K562 (cell line): ENCODE measurements around the gene HMBS. TPM values are rescaled to one million over a fixed set of nuclear protein-coding genes. Genes with fewer than 3 reads are reported as not detected.

ENCODE experiments used
- CHD1 ChIP-seq: fragments of 200-600 bp; sonication (generic); IDR thresholded peaks from one replicate; pipeline ENCODE4 v1.6.1; 2012; ENCODE audit warnings: mild to moderate bottlenecking, moderate library complexity, low read length, inconsistent platforms
- CREM ChIP-seq: IDR thresholded peaks from 2 replicates; pipeline ENCODE4 v1.6.1; 2014; ENCODE audit warnings: antibody characterized with exemption, low read depth
- FUS ChIP-seq: fragments of 200-400 bp; formaldehyde crosslinking; optimal IDR thresholded peaks from 2 replicates; pipeline ENCODE3; 2017; ENCODE audit warnings: low read depth, low read length
- GTF2B ChIP-seq: IDR thresholded peaks from 2 replicates; pipeline ENCODE4 v1.6.1; 2011; ENCODE audit not compliant: insufficient read length; ENCODE audit errors: extremely low read depth
- POLR3G ChIP-seq: IDR thresholded peaks from 2 replicates; pipeline ENCODE4 v1.6.1; 2011; ENCODE audit not compliant: insufficient read length, insufficient replicate concordance; ENCODE audit errors: extremely low read depth
- RBM25 ChIP-seq: fragments of 200-400 bp; formaldehyde crosslinking; IDR thresholded peaks from 2 replicates; pipeline ENCODE4 v1.6.1; 2018; ENCODE audit warnings: low read length, low read depth, moderate library complexity; ENCODE audit not compliant: severe bottlenecking
- RBM39 ChIP-seq: fragments of 200-400 bp; formaldehyde crosslinking; optimal IDR thresholded peaks from 2 replicates; pipeline ENCODE3; 2018; ENCODE audit warnings: low read depth, low read length
- RFX5 ChIP-seq: IDR thresholded peaks from 2 replicates; pipeline ENCODE4 v1.6.1; 2011; ENCODE audit warnings: low read depth, mild to moderate bottlenecking, improper control_type of control experiment, low read length
- SMARCE1 ChIP-seq: fragments of 450-650 bp; IDR thresholded peaks from 2 replicates; pipeline ENCODE4 v1.7.1; 2016; ENCODE audit warnings: mild to moderate bottlenecking
- XRCC5 ChIP-seq: fragments of 200-400 bp; formaldehyde crosslinking; IDR thresholded peaks from 2 replicates; pipeline ENCODE4 v1.6.1; 2017; ENCODE audit warnings: low read depth, mild to moderate bottlenecking, low read length
- ZNF133 ChIP-seq: fragments of 250-450 bp; sonication (Bioruptor Pico); IDR thresholded peaks from 2 replicates; pipeline ENCODE4 v1.4.0; 2020; ENCODE audit warnings: mild to moderate bottlenecking
- ZNF143 ChIP-seq: sonication (generic); formaldehyde crosslinking; IDR thresholded peaks from 2 replicates; pipeline ENCODE4 v1.9.0; 2022; ENCODE audit warnings: mild to moderate bottlenecking, missing genetic modification reagents
- ZNF609 ChIP-seq: sonication (generic); formaldehyde crosslinking; IDR thresholded peaks from 2 replicates; pipeline ENCODE4 v1.8.1; 2023; ENCODE audit warnings: missing genetic modification reagents, mild to moderate bottlenecking, borderline replicate concordance
- polyA plus RNA-seq, 8 experiments: library from polyadenylated mRNA; depleted of rRNA in 4 of 8; stranded (reverse) in 5 of 8; unstranded in 3 of 8; fragments of >200 nt; fragmentation: Nextera tagmentation in 2 of 8; fragmentation: Illumina TruSeq in 1 of 8; extraction: Ambion mirVana in 2 of 8; extraction: Trizol in 1 of 8; gene quantifications; 2 replicates each; pipeline versions ENCODE4 v1.2.1 to v1.2.3, GENCODE V29; 2011 to 2014; ENCODE audit warnings: inconsistent platforms in 1 of 8, missing spikeins in 1 of 8
- total RNA-seq, 7 experiments: library from RNA; depleted of rRNA in 6 of 7; stranded (reverse); fragments of >200 nt in 6 of 7; fragmentation: Illumina TruSeq in 2 of 7; extraction: Trizol in 2 of 7; gene quantifications; 2 replicates each; pipeline versions ENCODE4 v1.2.1 to v1.2.3, GENCODE V29; 2011 to 2021; ENCODE audit warnings: low replicate concordance in 1 of 7
- TF ChIP-seq, protein P1 (sequence below): sonication (generic); formaldehyde crosslinking; IDR thresholded peaks from 2 replicates; pipeline ENCODE4 v1.8.0; 2022; ENCODE audit warnings: missing genetic modification reagents, mild to moderate bottlenecking, borderline replicate concordance
- TF ChIP-seq, protein P2 (sequence below), 2 experiments: fragments of 450-650 bp; IDR thresholded peaks; 2 replicates each; pipeline ENCODE4 v1.6.1; 2016
- TF ChIP-seq, protein P3 (sequence below): fragments of 250-450 bp; sonication (Bioruptor Pico); IDR thresholded peaks from 2 replicates; pipeline ENCODE4 v1.5.0; 2021

HMBS gene
- total and polyA plus RNA-seq, 9 of the 15 experiments (the other 6 are each of a cell fraction or from before 2014, with no cell fraction given), result 56.9 to 385 (median 286) TPM

DNA sequence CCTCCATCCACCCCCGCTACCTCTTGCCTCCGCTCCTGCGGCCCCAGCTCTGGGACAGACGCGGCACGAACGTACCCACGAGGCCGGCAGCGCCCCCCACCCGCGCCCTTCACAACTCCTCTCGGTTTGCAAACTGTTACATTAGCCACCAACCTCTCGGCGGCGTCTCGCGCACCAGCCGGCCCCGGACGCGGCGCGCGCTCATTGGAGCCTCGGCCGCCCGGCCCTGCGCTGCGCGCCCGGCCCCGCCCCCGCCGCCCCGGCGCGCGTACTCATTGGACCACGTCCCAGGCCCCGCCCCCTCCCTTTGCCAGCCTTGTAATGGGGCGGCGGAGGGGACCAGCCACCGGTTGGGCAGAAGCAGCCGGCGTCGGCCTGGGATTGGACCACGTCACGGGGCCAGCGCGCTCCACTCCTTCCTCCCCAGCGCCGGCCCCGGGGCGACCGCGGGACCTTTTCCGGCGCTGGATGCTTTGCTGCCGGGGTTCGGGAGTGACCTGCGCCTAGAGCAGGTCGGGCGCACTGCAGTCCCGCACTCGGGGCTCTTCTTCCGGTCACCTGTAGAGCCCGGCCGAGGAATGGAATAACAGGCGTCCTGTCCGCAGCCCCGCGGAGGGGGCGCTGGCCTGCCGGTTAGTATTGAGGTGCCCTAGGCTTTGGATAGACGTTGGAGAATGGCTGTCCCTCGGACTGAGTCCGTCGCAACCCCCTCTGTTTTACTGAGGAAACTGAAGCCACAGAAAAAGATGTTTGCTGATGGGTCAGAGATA is 27.5 kb upstream of the HMBS start, which contains the start of gene HYOU1 (continued):
- no peak for TF ChIP-seq ZNF143 (CRISPR knock-in tag)
- TF ChIP-seq XRCC5, result no peak
- TF ChIP-seq, protein P1, sequence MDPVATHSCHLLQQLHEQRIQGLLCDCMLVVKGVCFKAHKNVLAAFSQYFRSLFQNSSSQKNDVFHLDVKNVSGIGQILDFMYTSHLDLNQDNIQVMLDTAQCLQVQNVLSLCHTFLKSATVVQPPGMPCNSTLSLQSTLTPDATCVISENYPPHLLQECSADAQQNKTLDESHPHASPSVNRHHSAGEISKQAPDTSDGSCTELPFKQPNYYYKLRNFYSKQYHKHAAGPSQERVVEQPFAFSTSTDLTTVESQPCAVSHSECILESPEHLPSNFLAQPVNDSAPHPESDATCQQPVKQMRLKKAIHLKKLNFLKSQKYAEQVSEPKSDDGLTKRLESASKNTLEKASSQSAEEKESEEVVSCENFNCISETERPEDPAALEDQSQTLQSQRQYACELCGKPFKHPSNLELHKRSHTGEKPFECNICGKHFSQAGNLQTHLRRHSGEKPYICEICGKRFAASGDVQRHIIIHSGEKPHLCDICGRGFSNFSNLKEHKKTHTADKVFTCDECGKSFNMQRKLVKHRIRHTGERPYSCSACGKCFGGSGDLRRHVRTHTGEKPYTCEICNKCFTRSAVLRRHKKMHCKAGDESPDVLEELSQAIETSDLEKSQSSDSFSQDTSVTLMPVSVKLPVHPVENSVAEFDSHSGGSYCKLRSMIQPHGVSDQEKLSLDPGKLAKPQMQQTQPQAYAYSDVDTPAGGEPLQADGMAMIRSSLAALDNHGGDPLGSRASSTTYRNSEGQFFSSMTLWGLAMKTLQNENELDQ (CRISPR knock-in tag), result no peak
- TF ChIP-seq CREM, result peak; percentile 87
- TF ChIP-seq, protein P2, sequence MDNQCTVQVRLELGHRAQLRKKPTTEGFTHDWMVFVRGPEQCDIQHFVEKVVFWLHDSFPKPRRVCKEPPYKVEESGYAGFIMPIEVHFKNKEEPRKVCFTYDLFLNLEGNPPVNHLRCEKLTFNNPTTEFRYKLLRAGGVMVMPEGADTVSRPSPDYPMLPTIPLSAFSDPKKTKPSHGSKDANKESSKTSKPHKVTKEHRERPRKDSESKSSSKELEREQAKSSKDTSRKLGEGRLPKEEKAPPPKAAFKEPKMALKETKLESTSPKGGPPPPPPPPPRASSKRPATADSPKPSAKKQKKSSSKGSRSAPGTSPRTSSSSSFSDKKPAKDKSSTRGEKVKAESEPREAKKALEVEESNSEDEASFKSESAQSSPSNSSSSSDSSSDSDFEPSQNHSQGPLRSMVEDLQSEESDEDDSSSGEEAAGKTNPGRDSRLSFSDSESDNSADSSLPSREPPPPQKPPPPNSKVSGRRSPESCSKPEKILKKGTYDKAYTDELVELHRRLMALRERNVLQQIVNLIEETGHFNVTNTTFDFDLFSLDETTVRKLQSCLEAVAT (IDR thresholded peaks at IDR 0.05), result no peak; a peak in 1 of 4 replicates
- no peak for TF ChIP-seq ZNF133
- peak; percentile 76 for TF ChIP-seq RBM25
- TF ChIP-seq POLR3G, result no peak
- no peak for TF ChIP-seq CHD1
- no peak for TF ChIP-seq RFX5
- TF ChIP-seq, protein P3, sequence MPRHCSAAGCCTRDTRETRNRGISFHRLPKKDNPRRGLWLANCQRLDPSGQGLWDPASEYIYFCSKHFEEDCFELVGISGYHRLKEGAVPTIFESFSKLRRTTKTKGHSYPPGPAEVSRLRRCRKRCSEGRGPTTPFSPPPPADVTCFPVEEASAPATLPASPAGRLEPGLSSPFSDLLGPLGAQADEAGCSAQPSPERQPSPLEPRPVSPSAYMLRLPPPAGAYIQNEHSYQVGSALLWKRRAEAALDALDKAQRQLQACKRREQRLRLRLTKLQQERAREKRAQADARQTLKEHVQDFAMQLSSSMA, result no peak
- TF ChIP-seq RBM39, result no peak
- no peak for TF ChIP-seq GTF2B
- peak; percentile 29; the same call in 1 of the 2 replicates for TF ChIP-seq SMARCE1
- TF ChIP-seq FUS, result no peak
- TF ChIP-seq ZNF609 (CRISPR knock-in tag), result no peak
